A204.1 (cell line): Measurements from ENCODE around the gene SH3RF2.
A peak's percentile ranks its signal among the peaks of the same experiment; 100 is the strongest.
"Not testable (repeated sequence)": the region's sequence is repeated elsewhere in the genome, so short reads cannot be mapped to it uniquely, and the experiment has no call there.

Source experiments
- FAIRE-seq: peaks from 2 replicates; lab custom pipeline; 2012; peaks lifted over from hg19 to GRCh38; lab: Jason Lieb, UNC

The SH3RF2 gene

GRCh38 chr5:146084376-146084775 lies 148.0 kb downstream of the SH3RF2 start:
- no peak for FAIRE-seq

- no peak for FAIRE-seq
These were observed 151.7 kb downstream of the SH3RF2 start for GRCh38 chr5:146088098-146088497.

- no peak for FAIRE-seq
These were observed 152.9 kb downstream of the SH3RF2 start for GRCh38 chr5:146089287-146089686.

- no peak for FAIRE-seq
These were observed 155.5 kb downstream of the SH3RF2 start for GRCh38 chr5:146091881-146092280.

- FAIRE-seq: no peak
These were observed 161.7 kb downstream of the SH3RF2 start for GRCh38 chr5:146098047-146098446.

GRCh38 chr5:146101646-146102045 lies 165.3 kb downstream of the SH3RF2 start:
- FAIRE-seq: no peak

- no peak for FAIRE-seq
These were observed 167.2 kb downstream of the SH3RF2 start for GRCh38 chr5:146103594-146103993.

- FAIRE-seq: peak; percentile 41
These were observed 169.1 kb downstream of the SH3RF2 start, which contains the start of gene PLAC8L1 for GRCh38 chr5:146105477-146105876. Gene PLAC8L1, minus strand, starts transcription at chr5:146105577. Its CDS starts 1,266 bp downstream, at chr5:146104311.

GRCh38 chr5:146107901-146108300 lies 171.5 kb downstream of the SH3RF2 start:
- no peak for FAIRE-seq

- FAIRE-seq: not testable (repeated sequence)
These were observed 172.5 kb downstream of the SH3RF2 start for GRCh38 chr5:146108870-146109269.

GRCh38 chr5:146109379-146109778 lies 173.0 kb downstream of the SH3RF2 start:
- no peak for FAIRE-seq

GRCh38 chr5:146111409-146111808 lies 175.0 kb downstream of the SH3RF2 start:
- FAIRE-seq: no peak

GRCh38 chr5:146112476-146112875 lies 176.1 kb downstream of the SH3RF2 start:
- no peak for FAIRE-seq
